NCI-H1105 (cell line): ENCODE data around the gene SPACA6.

Experiments used
- DNase-seq: peaks from one replicate; lab custom pipeline; 2025; lab: John Stamatoyannopoulos, UW

SPACA6 gene

DNA sequence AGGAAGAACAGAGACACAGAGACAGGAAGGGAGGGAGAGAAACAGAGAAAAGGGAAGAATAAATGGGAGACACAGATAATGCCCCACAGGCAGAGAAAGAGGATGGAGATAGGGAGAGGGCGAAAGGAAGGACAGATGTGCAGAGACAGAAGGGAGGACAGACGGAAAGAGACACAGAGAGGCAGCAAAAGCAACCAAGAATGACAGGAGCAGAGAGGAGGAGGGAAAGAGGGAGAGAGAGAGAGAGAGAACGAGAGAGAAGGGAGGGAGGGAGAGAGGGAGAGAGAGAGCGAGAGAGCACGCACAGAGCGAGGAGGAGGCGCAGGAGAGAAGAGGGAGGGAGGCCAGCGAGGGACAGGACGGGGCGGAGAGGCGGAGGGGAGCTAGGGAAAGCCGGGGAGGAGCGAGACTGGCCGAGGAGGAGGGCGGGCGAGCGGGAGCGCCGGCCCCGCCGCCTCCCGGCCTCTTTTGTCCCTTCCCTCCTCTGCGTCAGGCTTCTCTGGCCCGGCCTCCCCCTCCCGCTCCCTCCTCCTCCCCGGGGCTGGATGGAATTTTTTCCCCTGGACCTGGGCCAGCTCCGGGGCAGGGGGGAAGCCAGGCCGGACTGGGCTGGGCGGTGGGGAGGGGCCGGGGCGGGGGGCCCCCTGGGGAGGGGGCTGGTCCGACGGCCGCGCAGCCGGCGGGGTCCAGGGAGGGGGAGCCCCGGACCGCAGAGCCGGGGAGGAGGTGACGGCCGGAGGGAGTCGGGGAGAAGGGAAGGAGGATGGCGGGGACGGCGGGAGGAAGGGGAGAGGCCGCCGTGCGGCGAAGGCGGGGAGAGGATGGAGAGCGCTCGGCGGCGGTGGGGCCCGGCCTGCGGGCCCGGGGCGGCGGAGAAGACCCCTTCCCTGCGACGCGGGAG, 4.2 kb upstream of the SPACA6 start:
- DNase-seq = peak; percentile 76

DNA sequence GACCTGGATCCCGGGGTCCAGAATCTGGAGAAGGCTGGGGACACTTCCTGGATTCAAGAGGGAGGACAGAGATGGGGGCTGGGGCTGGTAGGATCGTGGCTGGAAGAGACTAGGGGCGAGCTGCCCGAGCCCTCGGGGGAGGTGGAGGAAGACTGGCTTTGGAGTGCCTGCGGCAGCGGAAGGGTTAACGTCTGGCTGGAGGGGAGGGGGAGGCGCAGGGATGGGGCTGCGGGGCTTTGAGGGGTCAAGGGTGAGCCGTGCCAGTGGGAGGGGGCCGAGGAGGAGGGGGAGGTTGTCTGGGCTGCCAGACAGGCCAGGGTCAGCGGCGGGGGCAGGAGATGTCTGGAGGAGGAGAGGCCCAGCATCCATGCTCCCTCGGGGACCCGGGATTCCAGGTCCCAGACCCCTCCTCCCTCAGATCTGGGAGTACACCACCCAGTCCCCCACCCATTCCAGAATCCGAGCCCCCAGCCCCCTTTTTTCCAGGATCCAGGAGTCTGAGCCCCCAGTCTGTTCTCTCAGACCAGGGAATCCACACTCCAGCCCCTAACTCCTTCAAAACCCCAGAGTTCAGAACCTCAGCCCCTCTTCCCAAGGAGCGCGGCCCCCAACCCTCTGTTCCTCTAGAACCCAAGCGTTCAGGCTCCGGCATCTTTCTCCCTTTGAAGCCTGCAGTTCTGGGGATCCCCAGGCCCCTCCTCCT, 3.2 kb upstream of the SPACA6 start:
- no peak for DNase-seq

DNA sequence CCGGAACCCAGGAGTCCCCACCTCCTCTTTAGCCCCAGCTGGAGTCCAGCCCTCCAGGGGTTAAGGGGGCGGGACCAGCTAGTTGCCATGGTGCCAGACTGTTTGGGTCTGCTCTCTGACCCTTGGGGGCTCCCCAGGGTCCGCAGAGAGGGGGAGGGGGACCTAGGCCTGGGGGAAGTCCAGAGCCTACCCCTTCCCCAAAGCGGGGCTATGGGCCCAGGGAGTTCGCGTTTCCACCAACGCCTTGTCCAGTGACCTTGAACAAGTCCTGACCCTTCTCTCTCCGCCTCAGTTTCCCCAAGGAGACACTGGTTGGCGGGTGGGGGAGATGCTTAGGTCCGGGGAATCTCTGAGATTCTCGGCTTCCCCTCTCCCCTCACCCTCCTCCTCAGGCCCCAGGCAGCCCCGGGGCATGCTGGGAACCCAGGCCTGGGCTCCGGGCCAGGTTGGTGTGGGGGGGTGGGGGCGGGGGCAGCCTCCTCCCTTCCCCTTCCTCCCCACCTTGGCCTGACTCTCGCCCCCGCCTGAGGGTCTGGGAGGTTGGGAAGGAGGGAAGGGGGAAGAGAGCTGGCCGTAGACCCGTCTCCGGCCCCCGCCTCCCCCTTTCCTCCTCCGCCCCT, 2.6 kb upstream of the SPACA6 start:
- peak; percentile 54 for DNase-seq

DNA sequence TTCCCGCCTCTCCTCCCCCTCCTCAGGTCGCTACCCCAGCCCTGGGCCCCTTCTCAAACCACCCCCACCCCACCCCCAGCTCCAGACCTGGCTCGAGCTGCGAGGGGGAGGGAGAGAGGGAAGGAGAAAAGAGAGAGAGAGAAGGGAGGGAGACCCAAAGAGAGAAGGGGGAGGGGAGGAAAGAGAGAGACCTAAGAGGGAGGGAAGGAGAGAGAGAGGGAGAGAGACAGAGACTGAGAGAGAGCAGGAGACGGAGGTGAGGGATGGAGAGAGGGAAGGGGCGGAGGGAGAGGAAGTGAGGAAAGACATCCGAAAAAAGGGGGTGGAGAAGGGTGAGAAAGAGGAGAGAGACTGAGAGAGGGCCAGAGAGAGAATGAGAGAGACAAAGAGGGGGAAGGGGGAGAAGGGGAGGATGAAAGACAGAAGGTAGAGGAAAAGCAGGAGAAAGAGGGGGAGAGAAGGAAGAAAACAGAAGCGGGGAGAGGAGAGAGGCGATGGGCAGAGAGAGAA, 2.0 kb upstream of the SPACA6 start:
- no peak for DNase-seq

DNA sequence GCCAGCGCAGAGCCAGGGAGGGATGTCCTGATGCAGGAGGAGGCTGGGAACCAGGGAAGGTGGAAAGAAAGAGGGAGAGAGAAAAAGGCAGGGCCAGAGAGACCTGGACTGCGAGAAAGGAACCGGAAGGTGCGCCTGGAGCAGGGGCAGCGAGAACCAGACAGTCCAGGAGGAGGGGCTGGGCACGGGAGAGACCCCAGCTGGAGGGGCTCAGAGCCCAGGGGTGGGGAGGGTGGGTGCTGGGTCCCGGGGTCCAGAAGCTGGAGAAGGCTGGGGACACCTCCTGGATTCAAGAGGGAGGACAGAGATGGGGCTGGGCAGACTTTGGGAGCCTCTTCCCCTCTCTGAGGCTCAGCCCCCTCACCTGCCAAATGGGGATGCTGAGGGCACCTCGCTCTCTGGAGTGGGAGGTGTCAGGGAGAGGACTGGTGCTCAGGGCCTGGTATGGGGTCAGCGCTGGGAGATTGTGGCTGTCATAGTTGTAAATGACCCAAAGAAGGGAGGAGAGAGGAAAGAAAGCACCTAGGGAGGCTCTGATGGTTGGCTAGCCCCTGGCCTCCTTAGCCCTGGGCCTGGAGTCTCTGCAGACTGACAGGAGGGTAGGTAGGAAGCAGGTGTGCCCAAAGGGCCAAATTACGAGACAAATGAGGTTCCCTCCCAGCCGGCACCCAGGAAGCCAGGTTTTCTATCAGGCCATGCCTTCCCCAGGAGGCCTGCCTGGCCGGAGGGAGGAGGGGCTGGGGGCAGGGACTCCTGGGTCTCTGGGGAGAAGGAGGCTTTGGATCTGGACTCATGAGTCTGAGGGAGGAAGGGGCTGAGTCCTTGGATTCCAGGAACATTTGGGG, 1.3 kb upstream of the SPACA6 start:
- no peak for DNase-seq

DNA sequence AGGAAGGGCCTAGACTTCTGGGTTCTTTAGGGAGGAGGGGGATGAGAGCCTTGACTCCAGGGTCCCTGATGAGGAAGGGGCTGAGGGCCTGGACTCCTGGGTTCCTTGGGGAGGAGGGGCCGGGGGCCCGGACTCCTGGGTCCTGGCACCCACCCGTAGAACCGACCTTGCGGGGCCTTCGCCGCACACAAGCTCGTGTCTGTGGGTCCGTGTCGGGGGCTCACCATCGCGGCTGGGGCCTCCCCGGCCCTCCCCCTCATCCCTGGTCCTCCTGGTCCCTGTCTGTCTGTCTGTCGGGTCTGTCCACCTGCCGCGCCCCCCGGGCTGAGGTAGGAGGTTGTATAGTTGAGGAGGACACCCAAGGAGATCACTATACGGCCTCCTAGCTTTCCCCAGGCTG, 662 bp upstream of the SPACA6 start:
- DNase-seq = no peak

DNA sequence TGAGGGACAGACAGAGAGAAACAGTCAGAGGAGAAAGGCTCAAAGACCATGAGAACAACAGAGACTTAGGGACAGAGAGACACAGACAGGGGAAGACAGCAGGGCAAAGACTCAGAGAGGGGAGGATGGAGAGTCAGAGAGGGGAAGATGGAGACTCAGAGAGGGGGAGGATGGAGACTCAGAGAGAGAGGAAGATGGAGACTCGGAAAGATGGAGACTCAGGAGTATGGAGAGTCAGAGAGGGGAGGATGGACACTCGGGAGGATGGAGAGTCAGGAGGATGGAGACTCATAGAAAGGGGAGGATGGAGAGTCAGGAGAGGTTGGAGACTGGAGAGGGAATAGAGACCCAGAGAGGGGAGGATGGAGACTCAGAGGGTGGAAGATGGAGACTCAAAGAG, 689 bp downstream of the SPACA6 start:
- no peak for DNase-seq

DNA sequence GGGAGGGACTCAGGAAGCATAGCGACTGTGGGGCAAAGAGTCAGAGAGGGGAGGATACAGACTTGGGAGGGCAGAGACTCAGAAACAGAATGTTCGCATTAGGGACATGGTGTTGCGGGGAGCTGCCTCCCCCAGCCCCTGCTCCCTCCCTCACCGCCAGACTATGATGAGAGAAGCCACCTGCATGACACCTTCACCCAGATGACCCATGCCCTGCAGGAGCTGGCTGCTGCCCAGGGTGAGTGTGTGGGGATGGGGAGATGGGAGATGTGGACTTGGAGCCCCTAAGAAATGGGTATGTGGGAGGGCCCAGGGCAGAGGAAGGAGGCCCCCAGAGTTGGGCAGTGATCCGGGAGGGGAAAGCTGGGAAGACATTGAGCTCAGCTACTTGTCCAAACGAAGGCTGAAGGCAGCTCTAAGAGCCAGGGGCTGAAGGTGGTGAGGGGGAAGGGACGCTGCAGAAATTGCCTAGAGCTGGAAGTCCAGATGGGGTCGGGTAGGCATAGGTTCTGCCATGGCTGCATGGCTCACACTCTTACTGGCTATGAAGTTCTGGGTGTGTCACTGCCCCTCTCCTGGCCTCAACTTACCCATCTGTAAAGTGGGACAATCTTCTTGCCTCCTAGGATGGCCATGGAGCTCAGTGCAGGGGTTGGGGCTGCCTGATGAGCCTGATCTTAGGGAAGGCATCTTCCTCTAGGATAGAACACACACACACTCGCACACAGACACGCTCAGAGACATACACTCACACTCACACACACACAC, 1.4 kb downstream of the SPACA6 start:
- no peak for DNase-seq

DNA sequence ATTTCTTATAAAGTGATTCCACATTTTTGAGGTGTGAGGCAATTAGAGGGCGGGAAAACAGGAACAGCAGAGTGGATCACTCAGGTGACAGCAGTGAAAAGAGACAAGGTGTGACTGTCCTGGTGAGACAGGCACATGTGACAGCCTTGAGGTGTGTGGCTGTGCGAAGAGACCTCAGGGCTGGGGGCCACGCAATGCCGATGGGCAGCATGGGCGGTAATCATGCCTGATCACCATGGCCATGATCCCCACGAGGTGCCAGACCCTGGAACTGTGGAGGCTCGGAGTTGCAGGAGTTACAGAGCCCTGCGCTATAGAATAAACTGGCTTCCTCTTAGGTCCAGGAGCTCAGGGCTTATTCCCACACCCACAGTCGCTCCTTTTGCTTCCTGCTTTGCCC, 2.0 kb downstream of the SPACA6 start:
- no peak for DNase-seq

DNA sequence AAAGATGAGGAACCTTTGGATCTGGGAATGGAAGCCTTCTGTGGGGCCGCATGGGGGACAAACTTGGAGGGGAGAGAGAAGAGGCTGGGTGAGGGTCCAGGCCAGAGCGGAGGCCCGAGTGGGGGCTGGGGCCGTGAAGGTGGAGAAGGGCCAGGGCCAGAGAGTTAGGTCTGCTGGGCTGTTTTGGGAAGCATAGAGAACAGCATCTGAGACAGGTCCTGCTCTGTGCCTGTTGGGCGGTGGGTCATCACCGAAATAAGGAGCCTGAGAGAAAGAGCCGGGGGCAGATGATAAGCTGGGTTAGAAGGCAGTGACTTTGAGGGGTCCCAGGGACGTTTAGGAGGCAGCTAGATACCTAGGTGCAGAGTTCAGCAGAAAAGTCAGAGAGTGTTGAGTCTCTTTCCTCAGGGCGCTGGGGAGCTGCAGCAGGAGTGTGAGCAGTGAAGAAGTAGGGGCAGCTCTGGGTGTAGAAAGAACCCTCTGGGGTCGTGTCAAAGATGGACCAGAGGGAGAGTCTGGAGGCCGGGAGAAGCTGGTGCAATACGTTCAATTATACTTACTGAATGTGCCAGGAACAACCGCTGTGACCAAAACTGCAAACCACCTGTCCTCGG, 2.7 kb downstream of the SPACA6 start:
- no peak for DNase-seq

DNA sequence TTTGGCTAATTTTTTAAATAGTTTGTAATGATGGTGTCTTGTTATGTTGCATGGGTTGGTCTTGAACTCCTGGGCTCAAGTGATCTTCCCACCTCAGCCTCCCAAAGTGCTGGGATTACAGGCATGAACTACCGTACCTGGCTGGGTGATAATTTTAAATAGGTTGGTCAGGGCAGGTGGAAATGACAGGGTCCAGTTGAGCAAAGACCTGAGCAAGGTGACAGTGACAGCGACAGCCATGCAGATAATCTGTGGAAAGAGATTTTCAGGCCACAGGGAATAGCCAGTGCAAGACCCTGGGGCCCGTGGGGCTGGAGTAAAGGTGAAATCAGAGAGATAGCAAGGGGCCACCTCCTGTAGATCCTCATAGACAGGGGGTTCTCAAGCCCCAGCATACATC, 3.5 kb downstream of the SPACA6 start:
- DNase-seq = no peak

DNA sequence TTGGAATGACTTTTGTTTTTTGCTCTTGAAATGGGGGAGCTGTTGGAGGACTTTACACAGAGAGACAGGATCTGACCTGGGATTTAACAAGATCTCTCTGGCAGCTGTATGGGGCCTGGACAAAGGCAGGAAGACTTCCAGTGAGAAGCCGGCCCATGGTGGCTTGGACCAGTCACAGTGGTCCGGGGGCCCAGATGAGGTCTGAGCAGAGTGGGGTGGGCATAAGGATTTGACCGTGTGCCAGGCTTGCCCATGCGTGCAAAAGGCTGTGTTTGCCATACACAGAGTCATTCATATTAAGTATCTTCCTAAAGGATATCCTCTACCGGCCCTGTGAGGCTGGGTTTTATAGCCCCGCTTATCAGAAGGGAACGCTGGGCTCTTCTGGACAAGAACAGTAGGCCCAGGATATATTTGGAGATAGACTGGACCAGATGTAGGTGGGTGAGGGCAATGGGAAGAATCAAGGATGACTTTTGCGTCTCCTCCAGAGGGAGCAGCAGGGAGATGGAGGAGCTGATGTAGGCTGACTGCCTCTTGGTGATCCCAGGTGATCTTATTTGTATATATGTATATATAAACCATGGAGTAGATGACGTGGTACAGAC, 4.1 kb downstream of the SPACA6 start:
- DNase-seq = no peak

DNA sequence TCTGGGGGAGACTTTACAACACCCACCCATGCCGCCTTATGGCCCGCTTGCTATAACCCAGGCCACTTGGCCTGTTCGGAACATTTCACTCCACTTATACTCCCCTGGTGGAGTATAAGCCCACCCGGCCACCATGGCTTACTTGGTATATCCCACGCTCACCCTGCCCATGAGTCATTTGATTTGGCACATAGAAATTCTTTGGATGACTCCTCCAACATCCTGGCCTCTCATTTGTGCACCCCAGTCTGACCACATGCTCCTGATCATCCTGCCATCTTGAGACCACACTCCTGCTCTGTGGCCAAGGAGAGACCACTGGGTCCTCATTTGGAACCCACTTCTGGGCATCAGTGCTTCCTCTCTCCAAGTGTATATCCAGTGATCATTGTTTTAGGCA, 5.2 kb downstream of the SPACA6 start:
- no peak for DNase-seq

DNA sequence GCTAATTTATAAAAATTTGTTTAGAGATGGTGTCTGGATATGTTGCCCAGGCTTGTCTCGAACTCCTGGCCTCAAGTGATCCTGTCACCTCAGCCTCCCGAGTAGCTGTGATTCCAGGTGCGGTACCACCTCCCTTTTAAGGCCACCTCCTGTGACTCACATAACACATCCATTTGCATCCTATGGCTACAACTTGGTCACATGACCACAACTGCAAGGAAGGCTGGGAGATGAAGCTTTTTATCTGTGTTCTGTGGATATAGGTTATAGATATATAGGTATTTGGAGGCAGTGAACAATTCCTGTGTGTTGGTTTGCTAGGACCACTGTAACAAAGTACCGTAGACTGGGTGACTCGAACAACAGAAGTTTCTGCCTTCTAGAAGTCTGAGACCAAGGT, 6.0 kb downstream of the SPACA6 start:
- no peak for DNase-seq

DNA sequence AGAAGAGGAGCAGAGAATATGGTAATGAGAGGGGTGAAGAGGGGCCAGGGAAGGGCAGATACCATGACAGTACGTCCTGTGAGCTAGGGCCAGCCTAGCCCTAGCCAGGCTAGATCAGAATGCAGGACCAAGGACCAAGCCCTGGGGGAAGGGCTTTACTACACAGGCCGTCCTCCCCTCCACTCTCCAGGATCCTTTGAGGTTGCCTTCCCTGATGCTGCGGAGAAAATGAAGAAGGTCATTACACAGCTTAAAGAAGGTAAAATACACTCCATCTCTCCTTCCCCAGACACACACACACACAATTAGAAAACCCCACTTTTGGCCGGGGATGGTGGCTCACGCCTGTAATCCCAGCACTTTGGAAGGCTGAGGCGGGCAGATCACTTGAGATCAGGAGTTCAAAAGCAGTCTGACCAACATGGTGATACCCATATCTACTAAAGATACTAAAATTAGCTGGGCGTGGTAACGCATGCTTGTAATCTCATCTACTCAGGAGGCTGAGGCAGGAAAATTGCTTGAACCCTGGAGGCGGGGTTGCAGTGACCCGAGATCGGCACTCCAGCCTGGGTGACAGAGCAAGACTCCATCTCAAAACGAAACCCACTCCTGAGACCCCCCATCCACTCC, 8.5 kb downstream of the SPACA6 start:
- no peak for DNase-seq

DNA sequence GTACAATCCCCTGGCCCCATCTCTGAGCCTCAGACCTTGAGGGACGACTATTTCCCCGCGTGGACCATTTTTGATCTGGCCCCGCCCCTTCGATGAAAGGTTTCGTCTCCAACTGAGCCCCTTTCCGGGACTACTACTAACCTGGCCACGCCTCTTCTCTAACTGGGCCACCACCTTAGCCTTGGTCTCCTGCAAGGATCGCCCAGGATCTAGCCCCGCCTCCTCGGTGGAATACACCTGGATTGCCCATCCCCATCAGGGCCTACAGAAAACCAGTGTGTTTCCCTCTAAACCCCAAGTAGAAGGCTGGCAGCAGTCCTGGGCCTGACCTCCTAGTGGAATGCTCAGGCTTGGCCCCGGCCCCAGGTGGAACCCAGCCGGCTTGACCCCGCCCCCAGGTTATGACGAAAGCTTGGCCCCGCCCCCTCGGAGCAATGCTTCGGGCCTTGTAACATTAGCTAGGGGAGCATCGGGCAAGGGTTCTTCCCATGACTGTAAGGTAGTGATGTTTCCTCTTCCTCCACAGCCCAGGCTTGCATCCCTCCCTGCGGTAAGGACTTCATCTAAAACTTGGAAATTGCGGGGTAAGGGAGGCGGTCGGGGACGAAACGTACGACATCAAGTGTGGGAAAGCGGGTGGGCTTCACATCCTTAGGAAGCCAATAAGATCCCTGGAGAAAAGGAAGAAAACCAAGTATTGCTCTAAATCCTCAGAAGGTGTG, 9.1 kb downstream of the SPACA6 start:
- DNase-seq = no peak

DNA sequence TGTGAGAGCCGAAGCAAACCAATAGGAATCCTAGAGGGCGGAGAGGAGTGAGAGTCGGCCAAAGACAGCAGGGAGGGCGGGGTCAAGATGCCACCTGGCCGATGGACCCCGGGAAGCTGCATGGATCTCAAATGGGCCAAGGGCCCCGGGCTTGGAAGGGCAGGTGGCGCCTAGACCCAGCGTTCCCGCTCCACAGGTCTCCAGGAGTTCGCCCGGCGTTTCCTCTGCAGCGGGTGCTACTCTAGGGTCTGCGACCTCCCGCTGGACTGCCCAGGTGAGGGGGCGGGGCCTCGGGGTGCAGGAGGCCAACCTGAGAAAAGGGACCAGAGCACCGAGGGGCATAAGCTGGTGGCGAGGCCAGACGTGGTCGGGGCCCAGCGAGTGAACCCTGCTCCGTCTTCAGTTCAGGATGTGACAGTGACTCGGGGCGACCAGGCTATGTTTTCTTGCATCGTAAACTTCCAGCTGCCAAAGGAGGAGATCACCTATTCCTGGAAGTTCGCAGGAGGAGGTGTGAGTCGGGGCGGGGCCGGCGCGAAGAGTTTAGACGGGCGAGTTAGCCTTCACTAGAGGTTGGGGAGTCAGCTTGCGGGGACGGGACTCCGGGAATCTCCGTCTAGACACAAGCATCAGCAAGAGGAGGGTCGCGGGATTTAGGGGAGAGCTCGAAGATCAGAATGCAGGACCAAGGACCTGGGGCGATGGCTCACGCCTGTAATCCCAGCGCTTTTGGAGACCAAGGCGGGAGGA, 9.9 kb downstream of the SPACA6 start:
- DNase-seq = no peak
